B cell (primary cell): ENCODE measurements around the gene SCFD2.

Experiments
- CTCF ChIP-seq: fragments of 200-600 bp; IDR thresholded peaks from one replicate; pipeline ENCODE4 v1.8.0; 2022; ENCODE audit warnings: antibody characterized with exemption, mild to moderate bottlenecking
- EZH2 ChIP-seq: IDR thresholded peaks from 2 replicates; pipeline ENCODE4 v1.6.1; 2012; ENCODE audit warnings: borderline replicate concordance, low read depth, mild to moderate bottlenecking, moderate library complexity, low read length; ENCODE audit not compliant: insufficient read depth, poor library complexity, severe bottlenecking

GRCh38 chr4:52884994-52885393 lies 480.9 kb downstream of the SCFD2 start:
- TF ChIP-seq EZH2 (no peak), CTCF (no peak)
